H9 (cell line): ENCODE measurements around the gene E2F4. TPM values are rescaled to one million over a fixed set of nuclear protein-coding genes. Genes with fewer than 3 reads are reported as not detected.

ENCODE experiments used
- DNase-seq: peaks from one replicate; pipeline ENCODE4 v3.0.0-alpha.2; 2017
- H2AFZ ChIP-seq: one replicate; pipeline ENCODE4 v1.6.1; 2013; ENCODE audit warnings: mild to moderate bottlenecking, low read length, control low read depth, moderate library complexity
- H2AK5ac ChIP-seq: 2 replicates; pipeline ENCODE4 v1.6.1; 2013; ENCODE audit warnings: low read length, control low read depth, mixed read lengths; ENCODE audit not compliant: insufficient read length
- H2BK120ac ChIP-seq: one replicate; pipeline ENCODE4 v1.6.1; 2013; ENCODE audit warnings: low read depth, mild to moderate bottlenecking, low read length, control low read depth, inconsistent platforms; ENCODE audit not compliant: poor library complexity, severe bottlenecking
- H2BK12ac ChIP-seq: 2 replicates; pipeline ENCODE4 v1.6.1; 2013; ENCODE audit warnings: low read length, control low read depth, mixed read lengths, low read depth; ENCODE audit not compliant: insufficient read length
- H2BK15ac ChIP-seq: 2 replicates; pipeline ENCODE4 v1.6.1; 2013; ENCODE audit warnings: low read depth, low read length, control low read depth
- H2BK20ac ChIP-seq: one replicate; pipeline ENCODE4 v1.6.1; 2013; ENCODE audit warnings: low read depth, mild to moderate bottlenecking, low read length, control low read depth, inconsistent platforms; ENCODE audit not compliant: poor library complexity, severe bottlenecking
- H2BK5ac ChIP-seq: 2 replicates; pipeline ENCODE4 v1.6.1; 2013; ENCODE audit warnings: low read length, control low read depth, mixed read lengths; ENCODE audit not compliant: insufficient read length
- H3K14ac ChIP-seq: 2 replicates; pipeline ENCODE4 v1.6.1; 2013; ENCODE audit warnings: low read length, control low read depth; ENCODE audit not compliant: insufficient read depth
- H3K18ac ChIP-seq: 2 replicates; pipeline ENCODE4 v1.6.1; 2013; ENCODE audit warnings: low read depth, mild to moderate bottlenecking, mixed read lengths, low read length, control low read depth; ENCODE audit not compliant: insufficient read length
- H3K23ac ChIP-seq: 2 replicates; pipeline ENCODE4 v1.6.1; 2013; ENCODE audit warnings: low read length, control low read depth, mixed read lengths, low read depth; ENCODE audit not compliant: insufficient read length
- H3K23me2 ChIP-seq: 2 replicates; pipeline ENCODE4 v1.6.1; 2013; ENCODE audit warnings: low read depth, mild to moderate bottlenecking, mixed read lengths, low read length, control low read depth; ENCODE audit not compliant: insufficient read length, poor library complexity, severe bottlenecking
- H3K27ac ChIP-seq: 2 replicates; pipeline ENCODE4 v1.5.1; 2013; ENCODE audit warnings: low read length, control low read depth, mixed read lengths, low read depth; ENCODE audit not compliant: insufficient read length
- H3K27me3 ChIP-seq: 2 replicates; pipeline ENCODE4 v1.6.1; 2013; ENCODE audit warnings: low read length, control low read depth, inconsistent platforms; ENCODE audit not compliant: insufficient read depth
- H3K4ac ChIP-seq: 2 replicates; pipeline ENCODE4 v1.6.1; 2013; ENCODE audit warnings: low read depth, mild to moderate bottlenecking, control low read depth, inconsistent platforms, low read length, moderate library complexity
- H3K4me1 ChIP-seq: 2 replicates; pipeline ENCODE4 v1.6.1; 2013; ENCODE audit warnings: low read length, control low read depth, inconsistent platforms; ENCODE audit not compliant: insufficient read depth
- H3K4me2 ChIP-seq: 2 replicates; pipeline ENCODE4 v1.6.1; 2013; ENCODE audit warnings: low read length, control low read depth, mixed read lengths; ENCODE audit not compliant: insufficient read length, insufficient read depth
- H3K56ac ChIP-seq: 2 replicates; pipeline ENCODE4 v1.6.1; 2013; ENCODE audit warnings: low read depth, mild to moderate bottlenecking, mixed read lengths, low read length, control low read depth; ENCODE audit not compliant: insufficient read length
- H3K79me1 ChIP-seq: 2 replicates; pipeline ENCODE4 v1.6.1; 2013; ENCODE audit warnings: low read depth, mild to moderate bottlenecking, moderate library complexity, low read length, control low read depth, inconsistent platforms; ENCODE audit not compliant: insufficient read depth, poor library complexity, severe bottlenecking
- H3K79me2 ChIP-seq: 2 replicates; pipeline ENCODE4 v1.6.1; 2013; ENCODE audit warnings: low read length, control low read depth, inconsistent platforms; ENCODE audit not compliant: insufficient read depth
- H3K9ac ChIP-seq: 2 replicates; pipeline ENCODE4 v1.6.1; 2013; ENCODE audit warnings: low read length, control low read depth, mixed read lengths; ENCODE audit not compliant: insufficient read length; ENCODE audit errors: extremely low read depth
- H3K9me3 ChIP-seq: one replicate; pipeline ENCODE4 v1.6.1; 2013; ENCODE audit warnings: low read depth, low read length, inconsistent platforms; ENCODE audit not compliant: control insufficient read depth
- H3T11ph ChIP-seq: one replicate; pipeline ENCODE4 v1.6.1; 2013; ENCODE audit warnings: mild to moderate bottlenecking, low read length, control low read depth, inconsistent platforms
- H4K20me1 ChIP-seq: one replicate; pipeline ENCODE4 v1.6.1; 2013; ENCODE audit not compliant: control insufficient read depth, insufficient read length, insufficient read depth
- H4K5ac ChIP-seq: 2 replicates; pipeline ENCODE4 v1.6.1; 2013; ENCODE audit warnings: low read depth, mild to moderate bottlenecking, mixed read lengths, low read length, control low read depth; ENCODE audit not compliant: insufficient read length
- H4K8ac ChIP-seq: replicated peaks from 2 replicates; pipeline ENCODE4 v1.6.1; 2013; ENCODE audit warnings: low read length, control low read depth, mixed read lengths, low read depth; ENCODE audit not compliant: insufficient read length
- H4K91ac ChIP-seq: 2 replicates; pipeline ENCODE4 v1.6.1; 2013; ENCODE audit warnings: low read depth, mild to moderate bottlenecking, moderate library complexity, mixed read lengths, low read length, control low read depth; ENCODE audit not compliant: insufficient read length
- H3K27ac Mint-ChIP-seq, 3 experiments: 2 replicates in 2 of 3; 3 replicates in 1 of 3; pipeline ENCODE4 v1.8.0; 2020 to 2021; ENCODE audit warnings: mixed read lengths in 3 of 3, mild to moderate bottlenecking in 1 of 3, moderate library complexity in 1 of 3
- H3K27me3 Mint-ChIP-seq: 2 replicates; pipeline ENCODE4 v1.8.0; 2021; ENCODE audit warnings: low read depth, mild to moderate bottlenecking, moderate library complexity, mixed read lengths
- H3K36me3 Mint-ChIP-seq, 3 experiments: 2 replicates in 2 of 3; 3 replicates in 1 of 3; pipeline ENCODE4 v1.8.0; 2020 to 2021; ENCODE audit warnings: low read depth in 3 of 3, mixed read lengths in 3 of 3; ENCODE audit not compliant: insufficient read depth in 1 of 3
- H3K4me1 Mint-ChIP-seq, 2 experiments: 2 replicates each; pipeline ENCODE4 v1.8.0; 2020; ENCODE audit warnings: mixed read lengths in 2 of 2
- H3K4me3 Mint-ChIP-seq, 2 experiments: 2 replicates in 1 of 2; 3 replicates in 1 of 2; pipeline ENCODE4 v1.8.0; 2020 to 2021; ENCODE audit warnings: mild to moderate bottlenecking in 2 of 2, mixed read lengths in 2 of 2, moderate library complexity in 1 of 2
- H3K9me3 Mint-ChIP-seq, 2 experiments: 2 replicates in 1 of 2; 3 replicates in 1 of 2; pipeline ENCODE4 v1.8.0; 2020; ENCODE audit warnings: mild to moderate bottlenecking in 2 of 2, mixed read lengths in 2 of 2, moderate library complexity in 1 of 2
- WGBS: extraction: QIAGEN DNeasy Blood & Tissue Kit; methylation state at CpG from one replicate; pipeline ENCODE4 v1.1.7; 2013; ENCODE audit warnings: missing lambda C conversion rate, low lambda C conversion rate, mixed read lengths; ENCODE audit not compliant: insufficient read length; ENCODE audit errors: extremely low coverage; 5-methylcytosine and 5-hydroxymethylcytosine counted together
- total RNA-seq: library from RNA; stranded (reverse); gene quantifications from 2 replicates; pipeline ENCODE4 v1.2.1, GENCODE V29; 2021
- TF ChIP-seq, protein P1 (sequence below): fragments of 200-600 bp; sonication (generic); conservative IDR thresholded peaks from 3 replicates; pipeline ENCODE4 v1.8.0; 2021; ENCODE audit warnings: antibody characterized with exemption, mild to moderate bottlenecking

The E2F4 gene
- total RNA-seq, 1 experiment from 2014 or later, result 116 TPM

DNA sequence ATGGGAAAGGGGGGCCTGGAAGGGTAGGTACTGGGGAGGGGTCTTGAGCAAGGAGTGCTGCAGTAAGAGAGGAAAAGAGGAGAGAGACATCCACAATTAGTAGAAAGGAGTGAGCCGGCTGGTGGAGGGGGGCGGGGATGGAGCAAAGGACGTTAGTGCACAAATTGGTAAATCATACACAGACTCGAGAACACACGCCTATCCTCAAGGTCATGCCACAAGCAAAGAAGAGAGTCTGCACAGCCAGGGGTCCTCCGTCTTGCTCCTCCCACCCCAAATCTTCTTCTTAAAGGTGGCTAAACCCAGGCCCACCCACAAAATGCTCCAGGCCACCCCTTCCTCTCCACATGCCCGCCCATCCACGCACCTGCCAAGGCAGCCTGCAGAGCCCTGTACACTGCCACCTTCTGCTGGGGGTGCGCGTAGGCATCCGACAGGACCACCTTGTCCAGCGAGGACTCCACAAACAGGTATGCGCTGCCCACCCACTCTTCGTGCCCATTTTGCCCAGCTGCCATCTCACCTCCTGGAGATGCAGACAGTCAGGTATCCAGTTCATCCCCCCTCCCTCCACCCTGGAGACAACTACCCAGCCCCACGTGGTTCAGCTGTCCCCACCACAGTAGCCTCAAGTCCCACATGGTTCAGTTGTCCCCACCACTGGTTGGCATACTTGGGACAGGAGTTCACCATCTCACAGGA, 35.7 kb upstream of the E2F4 start:
- Histone ChIP-seq H3K14ac (no peak overlapping the region), H3K27me3 (peaks cover 83% of the 10 kb centered on the region), H4K5ac (no peak overlapping the region), H3K79me2 (no peaks in the 10 kb centered on the region), H2BK20ac (no peak overlapping the region), H3K9ac (no peak overlapping the region), H2BK15ac (no peak overlapping the region), H3K18ac (no peak overlapping the region), H4K8ac (no peak overlapping the region), H3T11ph (no peak overlapping the region), H3K23ac (no peak overlapping the region), H3K4ac (no peak overlapping the region), H3K56ac (no peak overlapping the region), H4K20me1 (no peaks in the 10 kb centered on the region), H3K79me1 (no peaks in the 10 kb centered on the region), H4K91ac (no peak overlapping the region), H3K23me2 (peaks cover 21% of the 10 kb centered on the region), H2BK120ac (no peak overlapping the region), H2AK5ac (no peak overlapping the region), H2BK5ac (no peak overlapping the region), H3K4me2 (no peak overlapping the region), H2BK12ac (no peak overlapping the region), H3K9me3 (no peaks in the 10 kb centered on the region), H3K4me1 (no peaks in the 10 kb centered on the region), H2AFZ (no peak overlapping the region), H3K27ac (no peak overlapping the region)
- Mint-ChIP-seq H3K9me3 (peaks cover 0 to 9% of the 10 kb centered on the region in 2 experiments; a peak in 3 of 5 replicates), H3K27ac (no peak overlapping the region), H3K36me3 (no peaks in the 10 kb centered on the region; a peak in 1 of 7 replicates), H3K4me1 (peaks cover 12 to 20% of the 10 kb centered on the region in 2 experiments), H3K27me3 (peaks cover 100% of the 10 kb centered on the region), H3K4me3 (no peak overlapping the region)
- no CpG with 5 or more reads among the region's 15 CpGs for WGBS
- TF ChIP-seq, protein P1, sequence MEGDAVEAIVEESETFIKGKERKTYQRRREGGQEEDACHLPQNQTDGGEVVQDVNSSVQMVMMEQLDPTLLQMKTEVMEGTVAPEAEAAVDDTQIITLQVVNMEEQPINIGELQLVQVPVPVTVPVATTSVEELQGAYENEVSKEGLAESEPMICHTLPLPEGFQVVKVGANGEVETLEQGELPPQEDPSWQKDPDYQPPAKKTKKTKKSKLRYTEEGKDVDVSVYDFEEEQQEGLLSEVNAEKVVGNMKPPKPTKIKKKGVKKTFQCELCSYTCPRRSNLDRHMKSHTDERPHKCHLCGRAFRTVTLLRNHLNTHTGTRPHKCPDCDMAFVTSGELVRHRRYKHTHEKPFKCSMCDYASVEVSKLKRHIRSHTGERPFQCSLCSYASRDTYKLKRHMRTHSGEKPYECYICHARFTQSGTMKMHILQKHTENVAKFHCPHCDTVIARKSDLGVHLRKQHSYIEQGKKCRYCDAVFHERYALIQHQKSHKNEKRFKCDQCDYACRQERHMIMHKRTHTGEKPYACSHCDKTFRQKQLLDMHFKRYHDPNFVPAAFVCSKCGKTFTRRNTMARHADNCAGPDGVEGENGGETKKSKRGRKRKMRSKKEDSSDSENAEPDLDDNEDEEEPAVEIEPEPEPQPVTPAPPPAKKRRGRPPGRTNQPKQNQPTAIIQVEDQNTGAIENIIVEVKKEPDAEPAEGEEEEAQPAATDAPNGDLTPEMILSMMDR, result no peak
- DNase-seq, result peak; percentile 25
